SK-N-SH treated with all-trans-retinoic acid at 6 μM for 48 hours (cell line): ENCODE results near the gene GALNT17.

Source experiments
- ATAC-seq: fragments of 200-7000 bp; cut with Tn5 transposase; 3 replicates; pipeline ENCODE4 v1.9.1; 2020; ENCODE audit warnings: mild to moderate bottlenecking, moderate library complexity
- ARNTL ChIP-seq: fragments of 450-650 bp; formaldehyde crosslinking; IDR thresholded peaks from 2 replicates; pipeline ENCODE4 v1.5.0; 2020; ENCODE audit warnings: low read depth, mild to moderate bottlenecking, moderate library complexity, borderline replicate concordance
- BACH2 ChIP-seq: fragments of 250-450 bp; sonication (Bioruptor Pico); IDR thresholded peaks from 2 replicates; pipeline ENCODE4 v1.9.0; 2021; ENCODE audit warnings: mild to moderate bottlenecking, borderline replicate concordance
- CSDC2 ChIP-seq: fragments of 250-450 bp; sonication (Bioruptor Pico); IDR thresholded peaks from 2 replicates; pipeline ENCODE4 v1.5.0; 2020; ENCODE audit warnings: mild to moderate bottlenecking, moderate library complexity
- ESRRG ChIP-seq: fragments of 250-450 bp; sonication (Bioruptor Pico); IDR thresholded peaks from 2 replicates; pipeline ENCODE4 v1.6.1; 2021; ENCODE audit warnings: mild to moderate bottlenecking
- GLIS3 ChIP-seq: fragments of 250-450 bp; sonication (Bioruptor Pico); IDR thresholded peaks from 2 replicates; pipeline ENCODE4 v1.5.0; 2020; ENCODE audit warnings: mild to moderate bottlenecking, moderate library complexity
- ISL1 ChIP-seq: fragments of 250-450 bp; sonication (Bioruptor Pico); IDR thresholded peaks from 2 replicates; pipeline ENCODE4 v2.1.2; 2022; ENCODE audit warnings: mild to moderate bottlenecking, moderate library complexity
- PPARA ChIP-seq: fragments of 250-450 bp; sonication (Bioruptor Pico); IDR thresholded peaks from 2 replicates; pipeline ENCODE4 v1.5.0; 2020; ENCODE audit warnings: mild to moderate bottlenecking, borderline replicate concordance
- RARB ChIP-seq: fragments of 250-450 bp; sonication (Bioruptor Pico); IDR thresholded peaks from 2 replicates; pipeline ENCODE4 v1.8.0; 2021; ENCODE audit warnings: mild to moderate bottlenecking, moderate library complexity
- SNAI2 ChIP-seq: fragments of 250-450 bp; sonication (Bioruptor Pico); IDR thresholded peaks from 2 replicates; pipeline ENCODE4 v1.5.0; 2020; ENCODE audit warnings: mild to moderate bottlenecking, moderate library complexity
- TCF4 ChIP-seq: fragments of 250-450 bp; sonication (Bioruptor Pico); IDR thresholded peaks from 2 replicates; pipeline ENCODE4 v1.8.0; 2021; ENCODE audit warnings: mild to moderate bottlenecking, moderate library complexity, borderline replicate concordance
- TOX ChIP-seq: fragments of 250-450 bp; sonication (Bioruptor Pico); IDR thresholded peaks from 2 replicates; pipeline ENCODE4 v1.8.0; 2021; ENCODE audit warnings: mild to moderate bottlenecking, moderate library complexity, borderline replicate concordance
- ZC3H10 ChIP-seq: fragments of 250-450 bp; sonication (Bioruptor Pico); IDR thresholded peaks from 2 replicates; pipeline ENCODE4 v1.5.1; 2021; ENCODE audit warnings: mild to moderate bottlenecking, moderate library complexity
- ZFP3 ChIP-seq: fragments of 250-450 bp; sonication (Bioruptor Pico); IDR thresholded peaks from 2 replicates; pipeline ENCODE4 v1.5.0; 2020; ENCODE audit warnings: mild to moderate bottlenecking, moderate library complexity
- ZFP30 ChIP-seq: fragments of 450-650 bp; formaldehyde crosslinking; IDR thresholded peaks from 2 replicates; pipeline ENCODE4 v1.5.0; 2022; ENCODE audit warnings: mild to moderate bottlenecking, moderate library complexity
- ZNF565 ChIP-seq: fragments of 450-650 bp; formaldehyde crosslinking; conservative IDR thresholded peaks from 2 replicates; pipeline ENCODE4 v1.5.0; 2020; ENCODE audit warnings: low read depth, mild to moderate bottlenecking, moderate library complexity
- ZNF70 ChIP-seq: fragments of 450-650 bp; formaldehyde crosslinking; IDR thresholded peaks from 2 replicates; pipeline ENCODE4 v1.5.0; 2020; ENCODE audit warnings: mild to moderate bottlenecking, moderate library complexity
- ZNF8 ChIP-seq: fragments of 450-650 bp; formaldehyde crosslinking; IDR thresholded peaks from 2 replicates; pipeline ENCODE4 v1.5.0; 2020; ENCODE audit warnings: mild to moderate bottlenecking, moderate library complexity
- TF ChIP-seq, protein P1 (sequence below): fragments of 250-450 bp; sonication (Bioruptor Pico); IDR thresholded peaks from 2 replicates; pipeline ENCODE4 v1.8.0; 2021; ENCODE audit warnings: low read depth, mild to moderate bottlenecking, moderate library complexity, borderline replicate concordance
- TF ChIP-seq, protein P2 (sequence below): fragments of 250-450 bp; sonication (Bioruptor Pico); IDR thresholded peaks from 2 replicates; pipeline ENCODE4 v1.5.1; 2020; ENCODE audit warnings: low read depth, mild to moderate bottlenecking, moderate library complexity
- TF ChIP-seq, protein P3 (sequence below): fragments of 250-450 bp; sonication (Bioruptor Pico); IDR thresholded peaks from 2 replicates; pipeline ENCODE4 v1.5.0; 2020; ENCODE audit warnings: mild to moderate bottlenecking, moderate library complexity
- TF ChIP-seq, protein P4 (sequence below): fragments of 250-450 bp; sonication (Bioruptor Pico); IDR thresholded peaks from 2 replicates; pipeline ENCODE4 v1.5.1; 2021; ENCODE audit warnings: mild to moderate bottlenecking, moderate library complexity

GALNT17 gene

DNA sequence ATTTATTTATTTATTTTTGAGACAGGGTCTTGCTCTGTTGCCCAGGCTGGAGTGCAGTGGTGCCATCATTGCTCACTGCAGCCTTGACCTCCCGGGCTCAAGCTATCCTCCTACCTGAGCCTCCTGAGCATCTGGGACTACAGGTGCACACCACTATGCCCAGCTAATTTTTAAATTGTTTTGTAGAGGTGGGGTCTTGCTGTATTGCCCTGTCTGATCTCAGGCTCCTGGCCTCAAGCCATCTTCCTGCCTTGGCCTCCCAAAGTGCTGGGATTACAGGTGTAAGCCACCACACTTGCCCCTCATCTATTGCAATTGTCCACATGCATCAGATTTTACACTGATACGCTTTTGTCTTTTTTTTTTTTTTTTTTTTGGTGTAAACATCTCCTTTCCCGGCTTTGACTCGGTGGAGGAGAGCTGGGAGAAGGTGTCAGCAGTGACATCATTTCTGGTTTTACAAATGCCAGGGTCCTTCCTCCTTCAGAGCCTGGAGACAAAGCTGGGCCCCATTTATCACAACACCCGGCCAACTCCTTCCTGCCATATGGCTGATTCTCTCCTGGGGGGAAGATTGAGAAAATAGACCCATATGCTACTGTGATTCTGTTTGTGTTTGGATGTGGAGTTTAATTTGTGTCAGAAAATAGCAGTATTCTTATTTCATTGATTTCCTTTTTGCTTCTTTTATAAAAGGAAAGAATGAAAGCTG, 61.3 kb downstream of the GALNT17 start:
- TF ChIP-seq ESRRG (CRISPR knock-in tag) (no peak), ZNF8 (CRISPR knock-in tag) (no peak), ARNTL (CRISPR knock-in tag) (no peak), BACH2 (CRISPR knock-in tag) (no peak), ZNF70 (no peak), ZFP30 (CRISPR knock-in tag) (no peak), SNAI2 (no peak), RARB (CRISPR knock-in tag) (no peak), CSDC2 (CRISPR knock-in tag) (no peak), GLIS3 (CRISPR knock-in tag) (no peak), ISL1 (CRISPR knock-in tag) (no peak), ZNF565 (CRISPR knock-in tag) (no peak), TCF4 (CRISPR knock-in tag) (no peak), PPARA (CRISPR knock-in tag) (no peak)
- TF ChIP-seq, protein P1, sequence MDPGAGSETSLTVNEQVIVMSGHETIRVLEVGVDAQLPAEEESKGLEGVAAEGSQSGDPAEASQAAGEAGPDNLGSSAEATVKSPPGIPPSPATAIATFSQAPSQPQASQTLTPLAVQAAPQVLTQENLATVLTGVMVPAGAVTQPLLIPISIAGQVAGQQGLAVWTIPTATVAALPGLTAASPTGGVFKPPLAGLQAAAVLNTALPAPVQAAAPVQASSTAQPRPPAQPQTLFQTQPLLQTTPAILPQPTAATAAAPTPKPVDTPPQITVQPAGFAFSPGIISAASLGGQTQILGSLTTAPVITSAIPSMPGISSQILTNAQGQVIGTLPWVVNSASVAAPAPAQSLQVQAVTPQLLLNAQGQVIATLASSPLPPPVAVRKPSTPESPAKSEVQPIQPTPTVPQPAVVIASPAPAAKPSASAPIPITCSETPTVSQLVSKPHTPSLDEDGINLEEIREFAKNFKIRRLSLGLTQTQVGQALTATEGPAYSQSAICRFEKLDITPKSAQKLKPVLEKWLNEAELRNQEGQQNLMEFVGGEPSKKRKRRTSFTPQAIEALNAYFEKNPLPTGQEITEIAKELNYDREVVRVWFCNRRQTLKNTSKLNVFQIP, result no peak
- TF ChIP-seq, protein P2, sequence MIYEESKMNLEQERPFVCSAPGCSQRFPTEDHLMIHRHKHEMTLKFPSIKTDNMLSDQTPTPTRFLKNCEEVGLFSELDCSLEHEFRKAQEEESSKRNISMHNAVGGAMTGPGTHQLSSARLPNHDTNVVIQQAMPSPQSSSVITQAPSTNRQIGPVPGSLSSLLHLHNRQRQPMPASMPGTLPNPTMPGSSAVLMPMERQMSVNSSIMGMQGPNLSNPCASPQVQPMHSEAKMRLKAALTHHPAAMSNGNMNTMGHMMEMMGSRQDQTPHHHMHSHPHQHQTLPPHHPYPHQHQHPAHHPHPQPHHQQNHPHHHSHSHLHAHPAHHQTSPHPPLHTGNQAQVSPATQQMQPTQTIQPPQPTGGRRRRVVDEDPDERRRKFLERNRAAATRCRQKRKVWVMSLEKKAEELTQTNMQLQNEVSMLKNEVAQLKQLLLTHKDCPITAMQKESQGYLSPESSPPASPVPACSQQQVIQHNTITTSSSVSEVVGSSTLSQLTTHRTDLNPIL (CRISPR knock-in tag), result no peak
- TF ChIP-seq, protein P3, sequence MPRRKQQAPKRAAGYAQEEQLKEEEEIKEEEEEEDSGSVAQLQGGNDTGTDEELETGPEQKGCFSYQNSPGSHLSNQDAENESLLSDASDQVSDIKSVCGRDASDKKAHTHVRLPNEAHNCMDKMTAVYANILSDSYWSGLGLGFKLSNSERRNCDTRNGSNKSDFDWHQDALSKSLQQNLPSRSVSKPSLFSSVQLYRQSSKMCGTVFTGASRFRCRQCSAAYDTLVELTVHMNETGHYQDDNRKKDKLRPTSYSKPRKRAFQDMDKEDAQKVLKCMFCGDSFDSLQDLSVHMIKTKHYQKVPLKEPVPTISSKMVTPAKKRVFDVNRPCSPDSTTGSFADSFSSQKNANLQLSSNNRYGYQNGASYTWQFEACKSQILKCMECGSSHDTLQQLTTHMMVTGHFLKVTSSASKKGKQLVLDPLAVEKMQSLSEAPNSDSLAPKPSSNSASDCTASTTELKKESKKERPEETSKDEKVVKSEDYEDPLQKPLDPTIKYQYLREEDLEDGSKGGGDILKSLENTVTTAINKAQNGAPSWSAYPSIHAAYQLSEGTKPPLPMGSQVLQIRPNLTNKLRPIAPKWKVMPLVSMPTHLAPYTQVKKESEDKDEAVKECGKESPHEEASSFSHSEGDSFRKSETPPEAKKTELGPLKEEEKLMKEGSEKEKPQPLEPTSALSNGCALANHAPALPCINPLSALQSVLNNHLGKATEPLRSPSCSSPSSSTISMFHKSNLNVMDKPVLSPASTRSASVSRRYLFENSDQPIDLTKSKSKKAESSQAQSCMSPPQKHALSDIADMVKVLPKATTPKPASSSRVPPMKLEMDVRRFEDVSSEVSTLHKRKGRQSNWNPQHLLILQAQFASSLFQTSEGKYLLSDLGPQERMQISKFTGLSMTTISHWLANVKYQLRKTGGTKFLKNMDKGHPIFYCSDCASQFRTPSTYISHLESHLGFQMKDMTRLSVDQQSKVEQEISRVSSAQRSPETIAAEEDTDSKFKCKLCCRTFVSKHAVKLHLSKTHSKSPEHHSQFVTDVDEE (CRISPR knock-in tag), result no peak
- ATAC-seq, result no peak

- TF ChIP-seq SNAI2, result no peak
- TF ChIP-seq ZC3H10 (CRISPR knock-in tag), result no peak
- no peak for TF ChIP-seq TOX
- TF ChIP-seq ZFP30 (CRISPR knock-in tag), result no peak
- TF ChIP-seq ARNTL (CRISPR knock-in tag), result no peak
- no peak for TF ChIP-seq PPARA (CRISPR knock-in tag)
- no peak for TF ChIP-seq ZFP3 (CRISPR knock-in tag)
- TF ChIP-seq ZNF8 (CRISPR knock-in tag), result no peak
- TF ChIP-seq ESRRG (CRISPR knock-in tag), result no peak
- TF ChIP-seq, protein P4, sequence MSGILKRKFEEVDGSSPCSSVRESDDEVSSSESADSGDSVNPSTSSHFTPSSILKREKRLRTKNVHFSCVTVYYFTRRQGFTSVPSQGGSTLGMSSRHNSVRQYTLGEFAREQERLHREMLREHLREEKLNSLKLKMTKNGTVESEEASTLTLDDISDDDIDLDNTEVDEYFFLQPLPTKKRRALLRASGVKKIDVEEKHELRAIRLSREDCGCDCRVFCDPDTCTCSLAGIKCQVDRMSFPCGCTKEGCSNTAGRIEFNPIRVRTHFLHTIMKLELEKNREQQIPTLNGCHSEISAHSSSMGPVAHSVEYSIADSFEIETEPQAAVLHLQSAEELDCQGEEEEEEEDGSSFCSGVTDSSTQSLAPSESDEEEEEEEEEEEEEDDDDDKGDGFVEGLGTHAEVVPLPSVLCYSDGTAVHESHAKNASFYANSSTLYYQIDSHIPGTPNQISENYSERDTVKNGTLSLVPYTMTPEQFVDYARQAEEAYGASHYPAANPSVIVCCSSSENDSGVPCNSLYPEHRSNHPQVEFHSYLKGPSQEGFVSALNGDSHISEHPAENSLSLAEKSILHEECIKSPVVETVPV (CRISPR knock-in tag), result no peak
- TF ChIP-seq GLIS3 (CRISPR knock-in tag), result no peak
- TF ChIP-seq ZNF565 (CRISPR knock-in tag), result no peak
- no peak for TF ChIP-seq BACH2 (CRISPR knock-in tag)
- TF ChIP-seq ISL1 (CRISPR knock-in tag), result no peak
- TF ChIP-seq, protein P2 (CRISPR knock-in tag), result no peak
- no peak for TF ChIP-seq CSDC2 (CRISPR knock-in tag)
- TF ChIP-seq, all 23 proteins: peak for 0
- no peak for ATAC-seq
Measured at GRCh38 chr7:71198391-71198790, 66.4 kb downstream of the GALNT17 start.

DNA sequence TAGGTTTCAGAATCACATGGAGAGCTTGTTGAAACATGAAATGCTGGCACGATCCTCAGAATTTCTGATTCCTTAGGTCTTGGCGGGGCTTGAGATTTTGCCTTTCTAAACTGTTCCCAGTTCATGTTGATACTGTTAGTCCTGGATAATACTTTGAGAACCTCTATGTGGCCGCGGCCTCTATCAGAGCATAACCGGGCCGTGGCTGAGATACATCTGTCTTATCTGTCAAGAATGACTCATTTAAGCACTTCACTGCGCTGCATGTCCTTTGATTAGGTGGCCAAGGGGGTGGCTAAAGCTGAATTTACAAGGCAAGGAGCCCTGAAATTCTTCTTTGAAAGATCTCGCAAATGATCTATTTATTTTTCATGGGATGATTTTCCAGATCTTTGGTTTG, 66.9 kb downstream of the GALNT17 start:
- ATAC-seq, result no peak

More for the DNA sequence above, 66.9 kb downstream of the GALNT17 start:
- TF ChIP-seq ARNTL (CRISPR knock-in tag) (no peak), ISL1 (CRISPR knock-in tag) (no peak), BACH2 (CRISPR knock-in tag) (no peak), RARB (CRISPR knock-in tag) (no peak)
